G401 (cell line): ENCODE data around the gene NAP1L4. TPM values are rescaled to one million over a fixed set of nuclear protein-coding genes. Genes with fewer than 3 reads are reported as not detected.
"Not testable (repeated sequence)": the region's sequence is repeated elsewhere in the genome, so short reads cannot be mapped to it uniquely, and the experiment has no call there.

ENCODE experiments used
- DNase-seq: peaks from one replicate; pipeline ENCODE4 v3.0.0-alpha.2; 2015; ENCODE audit warnings: low spot score
- in situ Hi-C: cut with HindIII; loops from 2 replicates; pipeline ENCODE4 v1.10.0; 2016; ENCODE audit warnings: low sequenced_read_pairs, mixed read lengths
- total RNA-seq: library from RNA; depleted of rRNA; stranded (reverse); fragments of >200 nt; shearing (Covaris generic); gene quantifications from 2 replicates; pipeline ENCODE4 v1.2.3, GENCODE V29; 2014

The NAP1L4 gene
- total RNA-seq, 1 experiment from 2014 or later, result 291 TPM

GRCh38 chr11:2916114-2916891 is 75.8 kb downstream of the NAP1L4 start:
- no peak for DNase-seq
- in situ Hi-C loops, result no loop called here

GRCh38 chr11:2915473-2915872 is 76.7 kb downstream of the NAP1L4 start:
- in situ Hi-C loops, result no loop called here
- no peak for DNase-seq

GRCh38 chr11:2914455-2915195 is 77.5 kb downstream of the NAP1L4 start:
- in situ Hi-C loops, result no loop called here
- DNase-seq, result no peak

- no peak for DNase-seq
- in situ Hi-C loops, result no loop called here
These were observed 78.4 kb downstream of the NAP1L4 start for GRCh38 chr11:2913776-2914175.

DNA sequence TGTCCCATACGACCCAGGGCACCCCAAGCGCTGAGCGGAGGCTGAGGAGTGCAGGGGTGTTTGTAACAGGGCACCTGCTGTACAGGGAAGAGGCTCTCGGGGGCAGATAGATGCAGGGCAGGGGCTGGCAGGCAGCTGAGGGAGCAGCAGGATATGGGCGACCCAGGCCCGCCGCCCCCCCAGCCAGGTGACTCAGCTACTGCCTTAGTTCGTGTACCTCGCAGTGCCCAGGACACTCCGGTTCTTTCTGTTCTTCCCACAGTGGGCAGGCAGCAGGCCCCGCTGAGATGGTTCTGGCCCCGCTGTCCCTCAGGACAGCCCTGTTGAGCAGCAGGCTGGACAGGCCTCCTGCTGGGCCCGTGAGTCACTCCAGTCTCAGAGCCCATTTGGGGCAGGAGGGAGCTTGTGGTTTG is 79.1 kb downstream of the NAP1L4 start:
- DNase-seq, result no peak
- in situ Hi-C loops, result no loop called here

GRCh38 chr11:2912498-2912897 is 79.6 kb downstream of the NAP1L4 start:
- DNase-seq, result no peak

DNA sequence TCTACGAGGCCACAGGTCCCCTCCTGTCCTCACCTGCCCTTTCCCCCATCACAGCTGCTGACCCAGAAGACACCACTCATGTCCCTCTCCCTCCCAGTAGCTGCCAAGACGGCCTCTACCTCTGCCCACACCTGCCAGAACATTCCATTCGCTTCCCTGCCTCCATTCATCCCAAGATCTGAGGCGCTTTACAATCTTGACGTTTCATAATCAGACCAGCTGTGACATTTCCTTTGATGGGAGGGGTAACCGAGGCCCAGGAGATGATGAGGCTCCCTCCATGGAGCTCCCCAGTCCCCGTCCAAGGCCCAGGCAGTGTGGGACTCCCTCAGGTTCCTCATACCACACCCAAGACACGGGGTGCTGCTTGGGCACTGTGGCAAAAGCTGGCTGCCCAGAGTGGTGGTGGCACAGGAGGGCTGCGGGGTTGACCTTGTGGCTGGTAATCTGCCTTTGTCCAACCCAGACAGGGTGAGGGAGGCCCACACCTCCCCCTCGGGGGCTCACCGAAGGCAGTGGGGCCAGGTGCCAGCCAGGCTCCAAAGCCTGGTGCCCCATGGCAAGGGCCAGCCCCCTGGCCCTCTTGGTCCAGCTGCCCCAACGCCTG is 80.2 kb downstream of the NAP1L4 start:
- in situ Hi-C loops, result no loop called here
- no peak for DNase-seq

More at GRCh38 chr11:2912498-2912897, 79.6 kb downstream of the NAP1L4 start:
- in situ Hi-C loops, result no loop called here

DNA sequence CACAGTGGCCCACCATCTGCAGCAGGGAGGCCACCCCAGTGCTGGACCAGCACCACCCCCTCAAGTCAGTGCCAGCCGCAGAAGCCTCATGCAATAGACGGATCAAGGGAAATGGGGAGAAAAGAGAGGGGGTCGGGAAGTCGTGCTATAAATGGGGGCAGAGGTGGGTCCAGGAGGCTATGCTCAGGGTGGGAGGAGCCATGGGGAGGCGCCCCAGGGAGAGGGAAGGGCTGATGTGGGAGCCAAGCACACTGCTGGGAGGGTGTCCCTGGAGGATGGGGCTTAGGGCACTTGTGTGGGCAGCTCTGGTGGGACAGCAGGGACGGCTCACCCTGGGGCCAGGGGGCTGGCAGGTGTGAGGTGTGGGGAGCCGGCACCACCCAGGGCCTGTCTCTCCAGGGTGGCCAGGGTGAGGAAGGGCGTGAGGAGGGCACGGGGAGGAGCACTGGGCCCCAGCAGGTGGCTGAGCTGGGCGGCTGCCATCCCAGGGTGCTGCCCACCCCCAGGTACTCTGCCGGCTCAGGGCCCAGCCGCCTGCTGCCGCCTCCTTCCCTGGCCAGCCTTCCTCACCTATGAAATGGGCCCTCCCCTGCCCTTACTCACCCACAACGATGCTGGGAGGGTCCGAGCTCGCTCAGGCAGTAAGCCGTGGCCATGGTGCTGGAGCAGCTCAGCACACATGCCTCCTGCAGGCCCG is 80.9 kb downstream of the NAP1L4 start:
- in situ Hi-C loops, result no loop called here
- no peak for DNase-seq

- in situ Hi-C loops, result no loop called here
- no peak for DNase-seq
These were observed 81.7 kb downstream of the NAP1L4 start for GRCh38 chr11:2910401-2910955.

- no peak for DNase-seq
- in situ Hi-C loops, result no loop called here
These were observed 82.8 kb downstream of the NAP1L4 start for GRCh38 chr11:2909133-2909902.

DNA sequence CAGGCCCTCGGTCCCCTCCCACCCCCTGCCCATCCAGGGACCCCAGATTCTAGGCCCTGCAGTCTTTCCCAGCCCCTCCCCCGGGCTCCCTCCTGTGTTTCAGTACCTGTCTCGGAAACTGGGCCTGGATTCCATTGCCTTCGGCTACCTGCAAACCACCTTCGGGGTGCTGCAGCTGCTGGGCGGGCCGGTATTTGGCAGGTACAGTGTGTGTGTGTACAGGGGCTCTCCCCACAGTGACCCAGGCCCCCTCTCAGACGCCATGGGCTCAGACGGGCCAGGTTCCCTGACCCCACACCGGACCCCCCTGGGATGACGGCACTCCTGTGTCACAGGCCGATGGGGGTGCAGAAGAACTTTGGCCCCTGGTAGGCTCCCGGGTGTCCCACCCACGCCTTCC is 84.0 kb downstream of the NAP1L4 start:
- in situ Hi-C loops, result no loop called here
- DNase-seq, result no peak

GRCh38 chr11:2905299-2905698 is 86.8 kb downstream of the NAP1L4 start:
- DNase-seq, in situ Hi-C loops: not testable (repeated sequence)

DNA sequence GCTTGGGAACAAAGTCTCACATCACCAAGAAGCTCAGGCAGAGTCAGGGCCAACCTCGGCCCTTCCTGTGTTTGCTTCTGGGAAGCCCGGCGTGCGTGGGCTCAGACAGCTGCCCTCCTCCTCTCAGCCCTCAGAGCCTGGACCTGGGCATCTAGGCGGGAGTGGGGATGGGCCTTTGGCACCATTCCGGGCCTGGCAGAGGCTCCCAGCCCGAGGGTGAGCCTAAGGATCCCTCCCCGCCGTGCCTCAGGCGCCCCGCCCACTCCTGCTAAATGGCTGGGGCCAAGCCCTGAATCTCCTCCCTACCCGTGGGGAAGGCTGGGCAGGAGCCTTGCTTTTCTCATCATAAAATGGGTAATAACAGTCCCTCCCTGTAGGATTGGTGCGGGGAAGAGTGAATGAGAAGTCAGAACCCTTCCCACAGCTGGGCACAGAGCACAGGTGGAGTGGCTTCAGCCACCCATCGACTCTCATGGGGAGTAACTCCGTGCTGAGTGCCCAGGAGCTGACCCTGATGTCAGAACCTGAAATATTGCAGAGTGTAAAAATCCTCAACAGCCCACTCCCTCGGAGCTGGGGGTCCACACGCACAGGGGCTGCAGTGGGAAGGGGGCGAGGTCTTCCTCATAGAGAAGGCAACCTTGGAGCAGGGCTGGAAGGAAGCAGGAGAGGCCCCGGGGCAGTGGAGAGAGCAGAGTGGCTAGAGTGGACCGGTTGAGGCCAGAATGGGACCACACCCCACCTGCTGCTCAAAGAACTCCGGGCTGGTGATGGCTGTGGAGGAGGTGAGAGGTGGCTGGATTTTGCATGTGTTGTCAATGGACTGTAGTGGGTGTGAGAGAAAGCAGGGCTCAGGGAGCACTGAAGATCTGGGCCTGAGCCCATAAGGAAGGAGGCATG is 87.7 kb downstream of the NAP1L4 start:
- DNase-seq, result no peak

DNA sequence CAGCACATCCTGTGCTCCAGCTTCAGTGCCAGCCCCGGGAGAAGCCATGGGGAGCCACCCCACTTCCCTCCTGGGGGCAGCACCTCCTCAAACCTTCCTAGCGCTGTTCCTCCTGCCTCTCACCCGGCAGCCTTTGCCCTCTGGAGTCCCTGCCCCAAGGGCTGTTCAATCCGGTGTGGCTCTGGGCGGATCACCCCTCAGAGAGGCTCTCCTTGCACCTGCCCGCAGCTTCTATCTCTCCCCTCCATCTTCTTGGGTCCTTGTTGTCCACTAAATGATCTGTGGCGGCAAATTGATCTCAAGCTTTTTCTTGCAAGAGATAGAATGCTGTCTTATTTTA is 88.5 kb downstream of the NAP1L4 start:
- in situ Hi-C loops, result no loop called here
- DNase-seq, result no peak

More for the DNA sequence above, 87.7 kb downstream of the NAP1L4 start:
- in situ Hi-C loops, result no loop called here

GRCh38 chr11:2902784-2903671 is 89.1 kb downstream of the NAP1L4 start:
- in situ Hi-C loops, result no loop called here
- DNase-seq, result no peak

GRCh38 chr11:2901854-2902783 is 90.0 kb downstream of the NAP1L4 start:
- in situ Hi-C loops, result no loop called here
- DNase-seq, result peak; percentile 46
